Activated effector memory CD4-positive, alpha-beta T cell treated with Interleukin-2 at 50 U/mL for 16 hours (primary cell): ENCODE data around the gene NSMCE1.
"Not testable (repeated sequence)": the region's sequence is repeated elsewhere in the genome, so short reads cannot be mapped to it uniquely, and the experiment has no call there.

Experiments used
- DNase-seq: peaks from one replicate; pipeline ENCODE4 v3.0.0-alpha.2; 2020

The NSMCE1 gene

DNA sequence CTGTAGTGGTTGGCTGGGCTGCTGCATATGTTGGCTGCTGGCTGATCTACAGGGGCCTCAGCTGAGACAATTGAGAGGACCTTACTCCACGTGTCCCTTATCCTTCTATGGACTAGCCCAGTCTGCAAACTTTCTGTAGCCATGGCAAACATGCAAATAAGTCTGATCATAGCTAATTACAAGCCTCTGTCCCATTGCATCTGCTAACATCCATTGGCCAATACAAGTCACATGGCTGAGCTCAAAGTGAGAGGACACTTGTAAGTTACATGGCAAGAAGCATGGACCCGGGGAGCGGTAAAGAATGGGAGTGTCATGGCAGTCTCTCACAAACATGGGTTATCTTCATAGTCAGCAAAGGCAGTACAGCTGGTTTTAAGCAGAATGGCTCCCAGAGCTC lies 33.6 kb upstream of the NSMCE1 start:
- DNase-seq = no peak

DNA sequence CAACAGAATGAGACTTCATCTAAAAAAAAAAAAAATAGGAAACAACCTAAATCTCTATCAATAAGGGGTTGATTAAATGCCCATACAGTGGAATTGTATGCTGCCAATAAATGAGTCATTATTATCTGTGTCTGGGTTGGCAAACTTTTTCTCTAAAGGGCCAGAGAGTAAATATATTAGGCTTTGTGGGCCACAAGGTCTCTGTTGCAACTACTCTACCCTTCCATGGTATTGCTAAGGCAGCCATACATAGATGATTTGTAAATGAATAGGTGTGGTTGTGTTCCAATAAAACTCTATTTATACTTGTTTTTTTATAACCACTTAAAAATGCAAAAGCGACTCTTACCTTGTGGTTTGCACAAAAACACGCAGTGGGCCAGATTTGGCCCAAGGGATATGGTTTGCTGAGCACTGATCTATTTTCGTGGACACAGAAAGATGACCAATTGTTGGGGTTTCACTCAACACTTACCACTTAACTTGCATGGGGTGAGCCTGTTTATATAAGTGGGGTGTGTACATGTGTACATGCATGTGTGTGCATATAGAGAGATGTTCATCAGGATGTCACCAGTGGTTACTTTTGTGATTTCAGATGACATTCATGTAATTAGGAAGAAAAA lies 32.8 kb upstream of the NSMCE1 start:
- no peak for DNase-seq

- DNase-seq = no peak
These were observed 29.6 kb upstream of the NSMCE1 start for GRCh38 chr16:27298132-27298531.

DNA sequence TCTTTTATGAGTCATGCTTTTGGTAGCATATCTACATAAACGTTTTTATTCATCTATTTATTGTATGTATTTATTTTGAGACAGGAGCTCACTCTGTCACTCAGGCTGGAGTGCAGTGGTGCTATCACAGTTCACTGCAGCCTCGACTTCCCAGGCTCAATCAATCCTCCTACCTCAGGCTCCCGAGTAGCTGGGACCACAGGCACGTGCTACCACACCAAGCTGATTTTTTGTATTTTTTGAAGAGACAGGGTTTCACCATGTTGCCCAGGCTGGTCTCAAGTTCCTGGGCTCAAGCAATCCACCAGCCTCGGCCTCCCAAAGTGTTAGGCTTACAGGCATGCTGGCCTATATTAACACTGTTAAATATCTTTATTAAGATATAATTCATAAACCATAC lies 24.8 kb upstream of the NSMCE1 start:
- DNase-seq = no peak

GRCh38 chr16:27291722-27292240 lies 23.2 kb upstream of the NSMCE1 start:
- no peak for DNase-seq

GRCh38 chr16:27291106-27291505 lies 22.5 kb upstream of the NSMCE1 start:
- DNase-seq = no peak

- no peak for DNase-seq
These were observed 22.0 kb upstream of the NSMCE1 start for GRCh38 chr16:27290562-27290961.

DNA sequence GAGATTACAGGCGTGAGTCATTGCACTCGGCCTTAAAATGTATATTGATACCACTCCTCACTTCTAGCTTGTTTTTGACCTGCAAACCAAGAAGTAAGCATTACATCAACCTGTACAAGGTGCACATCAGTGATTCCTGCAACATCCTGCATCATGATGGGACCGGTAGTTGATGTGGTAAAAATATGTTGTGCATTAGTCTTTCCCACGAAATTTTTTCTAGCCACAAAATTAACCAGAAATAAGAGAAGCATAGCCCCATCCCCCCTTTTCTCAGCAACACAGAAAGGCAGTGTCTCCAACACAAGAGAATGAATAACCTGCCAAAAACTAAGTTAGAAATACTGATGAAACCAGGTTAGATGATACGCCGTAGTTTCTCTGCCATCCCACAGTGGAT lies 21.1 kb upstream of the NSMCE1 start:
- DNase-seq = no peak

DNA sequence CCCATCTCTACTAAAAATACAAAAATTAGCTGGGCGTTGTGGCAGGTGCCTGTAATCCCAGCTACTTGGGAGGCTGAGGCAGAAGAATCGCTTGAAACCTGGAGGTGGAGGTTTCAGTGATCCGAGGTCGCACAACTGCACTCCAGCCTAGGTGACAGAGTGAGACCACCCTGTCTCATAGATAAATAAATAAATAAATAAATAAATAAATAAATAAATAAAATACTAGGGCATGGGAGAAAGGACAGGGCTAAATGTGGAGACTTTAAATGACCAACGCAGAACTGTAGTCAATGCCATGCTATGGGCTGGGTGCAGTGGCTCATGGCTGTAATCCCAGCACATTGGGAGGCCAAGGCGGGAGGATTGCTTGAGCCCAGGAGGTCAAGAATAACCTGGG lies 19.7 kb upstream of the NSMCE1 start:
- DNase-seq = not testable (repeated sequence)

GRCh38 chr16:27287887-27288286 lies 19.3 kb upstream of the NSMCE1 start:
- DNase-seq = no peak

DNA sequence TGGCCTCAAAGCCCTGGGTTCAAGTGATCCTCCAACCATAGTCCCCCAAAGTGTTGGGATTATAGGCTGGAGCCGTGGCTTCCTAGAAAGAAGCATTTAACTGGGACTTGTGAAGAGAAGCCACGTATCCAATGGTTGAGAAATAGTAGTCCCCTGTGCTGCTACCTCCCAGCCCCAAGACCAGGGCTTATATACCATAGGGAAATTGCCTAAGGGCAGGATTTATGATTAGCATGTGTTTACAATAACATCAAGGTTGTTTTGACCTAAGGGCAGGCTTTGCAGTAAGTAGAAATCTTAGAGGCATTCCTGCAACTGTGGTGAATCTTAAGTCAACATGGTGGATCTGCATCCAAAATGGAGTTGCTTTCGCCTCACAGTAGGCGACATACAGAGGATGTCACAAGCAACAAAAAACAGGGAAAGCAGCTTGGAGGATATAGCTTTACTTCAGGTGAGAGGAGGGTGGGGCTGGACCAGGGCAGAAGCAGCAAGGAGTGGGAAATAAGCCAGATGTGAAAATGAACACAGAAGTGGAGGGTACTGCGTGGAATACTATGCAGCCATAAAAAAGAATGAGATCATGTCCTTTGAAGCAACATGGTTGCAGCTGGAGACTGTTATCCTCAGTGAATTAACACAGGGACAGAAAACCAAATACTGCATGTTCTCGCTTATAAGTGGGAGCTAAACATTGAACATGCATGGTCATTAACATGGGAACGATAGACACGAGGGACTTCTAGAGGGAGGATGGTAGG lies 18.7 kb upstream of the NSMCE1 start:
- no peak for DNase-seq

DNA sequence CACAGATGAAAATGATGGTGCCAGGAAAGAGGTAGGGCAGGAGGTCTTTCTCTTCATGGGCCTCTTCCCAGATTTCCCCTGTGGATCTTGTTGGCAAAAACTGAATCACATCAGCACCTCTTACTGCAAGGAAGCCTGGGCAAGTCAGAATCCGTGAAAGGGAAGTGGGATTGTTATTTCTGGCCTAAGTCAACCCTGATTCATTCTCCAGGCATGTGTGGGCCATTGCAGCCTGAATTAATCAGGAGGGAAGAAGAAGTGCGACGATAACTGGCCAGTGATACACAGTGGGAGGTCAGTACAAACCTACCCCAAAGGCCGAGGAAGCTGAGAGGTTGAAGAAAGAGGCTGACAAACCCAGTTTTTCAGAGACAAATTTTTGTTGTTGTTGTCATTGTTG lies 17.9 kb upstream of the NSMCE1 start:
- DNase-seq = no peak

GRCh38 chr16:27285676-27286196 lies 17.2 kb upstream of the NSMCE1 start:
- DNase-seq = no peak

DNA sequence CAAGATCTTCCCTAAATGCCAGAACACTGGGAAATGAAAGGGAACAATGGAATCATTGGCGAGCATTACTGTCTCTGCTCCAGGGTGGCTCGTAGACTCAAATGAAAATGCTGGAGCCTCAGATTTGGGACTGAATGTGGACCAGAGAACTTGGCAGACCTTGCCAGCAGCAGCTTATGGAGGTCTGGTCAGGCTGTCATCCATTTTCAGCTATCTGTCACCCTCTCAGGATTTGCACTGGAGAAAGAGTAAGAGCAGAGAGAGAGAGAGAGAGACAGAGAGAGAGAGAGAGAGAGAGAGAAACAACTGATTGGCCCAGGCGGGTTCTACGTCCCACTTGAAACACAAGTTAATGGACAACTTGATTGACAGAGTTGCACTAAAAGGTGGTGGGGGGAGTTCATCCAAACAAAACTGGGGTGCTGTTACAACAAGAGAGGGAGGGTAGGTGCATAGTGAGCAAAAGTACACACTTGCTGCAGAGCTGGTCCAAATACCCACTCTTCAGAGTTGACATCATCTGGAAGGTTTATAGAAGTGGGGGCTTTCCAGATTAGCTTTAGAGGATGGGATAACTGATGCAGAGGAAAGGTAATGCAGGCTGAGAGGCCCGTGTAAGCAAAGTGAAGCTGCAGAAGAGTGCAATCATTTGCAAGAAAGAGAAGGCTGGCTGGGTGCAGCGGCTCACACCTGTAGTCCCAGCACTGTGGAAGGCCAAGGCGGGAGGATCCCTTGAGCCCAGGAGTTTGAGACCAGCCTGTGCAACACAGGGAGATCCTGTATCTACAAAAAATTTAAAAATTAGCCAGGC lies 16.5 kb upstream of the NSMCE1 start:
- no peak for DNase-seq

DNA sequence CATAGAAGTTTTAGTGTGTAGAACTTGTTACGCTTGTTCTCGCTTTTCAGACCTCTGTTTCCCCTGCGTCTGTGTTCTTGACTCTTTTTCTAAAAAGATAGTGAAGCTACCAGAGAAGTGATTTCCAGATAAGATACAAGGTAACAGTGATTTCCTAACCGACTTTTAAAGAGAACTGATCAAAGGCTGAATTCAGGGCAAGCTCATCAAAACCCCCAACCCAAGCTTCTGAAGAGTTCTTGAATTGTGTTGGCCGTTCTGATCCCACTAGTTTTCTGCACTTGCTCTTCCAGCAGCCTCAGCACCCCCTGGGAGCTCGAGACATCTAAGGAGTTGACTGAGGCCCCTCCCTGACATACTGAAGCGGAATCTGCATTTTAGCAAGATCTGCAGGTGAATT lies 12.7 kb upstream of the NSMCE1 start:
- DNase-seq = no peak

GRCh38 chr16:27275394-27275793 lies 6.8 kb upstream of the NSMCE1 start:
- DNase-seq = no peak

DNA sequence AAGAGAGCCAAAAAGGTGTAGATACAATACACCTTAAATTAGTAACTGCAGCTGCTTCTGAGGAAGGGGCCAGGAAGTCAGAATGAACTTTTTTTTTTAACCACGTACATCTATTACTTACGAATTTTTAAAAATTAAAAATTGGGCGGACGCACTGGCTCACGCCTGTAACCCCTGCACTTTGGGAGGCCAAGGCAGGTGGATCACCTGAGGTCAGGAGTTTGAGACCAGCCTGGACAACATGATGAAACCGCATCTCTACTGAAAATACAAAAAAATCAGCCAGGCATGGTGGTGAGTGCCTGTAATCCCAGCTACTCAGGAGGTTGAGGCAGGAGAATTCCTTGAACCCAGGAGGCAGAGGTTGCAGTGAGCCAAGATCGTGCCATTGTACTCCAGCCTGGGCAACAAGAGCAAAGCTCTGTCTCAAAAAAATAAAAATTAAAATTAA lies 5.9 kb upstream of the NSMCE1 start:
- not testable (repeated sequence) for DNase-seq

DNA sequence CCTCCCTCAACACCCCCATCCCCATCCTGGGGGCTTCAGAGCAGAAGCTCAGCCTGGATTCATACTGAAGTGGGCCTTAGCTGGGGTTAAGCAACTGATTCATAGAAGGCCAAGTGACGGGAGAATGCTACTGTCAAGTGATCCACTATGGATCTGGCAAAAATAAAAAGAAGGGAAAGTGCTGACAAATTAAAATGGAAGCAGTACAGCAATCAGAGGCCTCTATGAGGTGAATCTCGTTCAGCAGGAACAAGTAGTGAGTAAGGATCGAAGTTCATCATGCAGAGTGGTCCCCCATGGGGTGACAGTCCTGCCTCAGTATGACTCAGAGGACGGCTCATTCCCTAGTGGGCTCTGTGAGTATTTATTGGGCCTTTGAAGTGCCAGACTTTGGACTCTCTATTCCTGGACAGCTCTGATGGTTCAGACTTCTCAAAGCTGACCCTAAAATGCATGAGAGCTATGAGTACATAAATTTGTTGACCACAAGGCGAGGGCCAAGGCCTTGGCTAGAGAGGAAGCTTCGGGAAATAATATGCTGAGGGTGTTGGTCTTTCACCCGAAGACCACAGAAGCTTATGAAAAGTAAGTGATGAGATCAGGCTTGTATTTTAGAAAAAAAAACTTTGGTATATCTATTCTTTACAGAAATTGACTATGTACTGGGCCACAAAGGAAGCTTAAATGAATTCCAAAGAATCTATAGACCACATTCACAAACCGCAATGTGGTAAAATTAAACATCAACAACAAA lies 5.3 kb upstream of the NSMCE1 start:
- DNase-seq = no peak

- no peak for DNase-seq
These were observed 4.7 kb upstream of the NSMCE1 start for GRCh38 chr16:27273330-27273669.

- not testable (repeated sequence) for DNase-seq
These were observed 4.1 kb upstream of the NSMCE1 start for GRCh38 chr16:27272697-27273096.

DNA sequence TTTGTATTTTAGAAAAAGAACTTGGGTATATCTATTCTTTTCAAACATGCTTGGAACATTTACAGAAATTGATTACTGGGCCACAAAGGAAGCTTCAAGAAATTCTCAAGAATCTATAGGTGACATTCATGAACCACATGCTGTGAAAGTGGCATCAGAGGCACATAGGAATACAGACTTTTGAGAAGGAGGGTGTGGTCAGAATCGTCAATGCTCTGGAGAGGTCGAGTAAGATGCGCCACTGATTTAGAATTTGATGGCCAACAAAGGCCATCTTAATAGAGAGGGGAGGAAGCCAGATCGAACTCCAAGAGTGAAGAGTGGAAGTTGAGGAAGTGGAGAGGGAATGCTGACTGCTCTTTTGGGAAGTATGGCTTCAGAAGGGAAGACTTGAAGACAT lies 3.5 kb upstream of the NSMCE1 start:
- no peak for DNase-seq

DNA sequence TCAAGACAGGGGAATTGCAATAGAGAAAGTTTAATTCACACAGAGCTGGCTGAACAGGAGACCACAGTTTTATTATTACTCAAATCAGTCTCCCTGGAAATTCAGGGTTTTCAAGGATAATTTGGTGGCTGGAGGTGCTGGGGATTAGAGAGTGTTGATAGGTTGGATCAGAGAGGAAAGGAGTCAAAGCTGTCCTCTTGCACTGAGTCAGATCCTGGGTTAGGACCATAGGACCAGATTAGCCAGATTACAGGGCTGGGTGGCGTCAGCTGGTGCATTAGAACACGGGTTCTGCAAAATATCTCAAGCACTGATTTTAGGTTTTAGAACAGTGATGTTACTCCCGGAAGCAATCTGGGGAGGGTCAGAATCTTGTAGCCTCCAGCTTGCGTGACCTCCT lies 1.8 kb upstream of the NSMCE1 start:
- DNase-seq = no peak
